ENCODE data around the gene ZNF616. TPM values are rescaled to one million over a fixed set of nuclear protein-coding genes. Genes with fewer than 3 reads are reported as not detected.

Gene ZNF616
- total RNA-seq, 1 experiment from 2014 or later = 9.7 TPM

- no TSS peak for BruUV-seq (replicated peaks)
- Histone ChIP-seq H3K79me2 (ENCODE audit: insufficient read depth, low read length) (no peaks in the 10 kb centered on the region), H3K9me3 (ENCODE audit: control insufficient read depth in 1 of 2, insufficient read depth in 1 of 2, low read depth in 1 of 2, low read length in 2 of 2) (peaks cover 0 to 10% of the 10 kb centered on the region in 2 experiments; a peak in 3 of 4 replicates), H3K27ac (ENCODE audit: low read depth, low read length) (no peak overlapping the region), H3K4me1 (ENCODE audit: control insufficient read depth in 1 of 2, insufficient read depth in 2 of 2, low read length in 2 of 2) (no peaks in the 10 kb centered on the region), H3K9me2 (ENCODE audit: insufficient read depth) (no peaks in the 10 kb centered on the region), H3K27me3 (ENCODE audit: insufficient read depth, low read length) (no peaks in the 10 kb centered on the region), H3K4me2 (ENCODE audit: low read length) (no peak overlapping the region), H3K36me3 (ENCODE audit: control insufficient read depth in 1 of 2, insufficient read depth in 2 of 2, low read length in 2 of 2) (no peaks in the 10 kb centered on the region), H2AFZ (ENCODE audit: low read depth, low read length, poor library complexity, severe bottlenecking) (no peak overlapping the region), H3K9ac (ENCODE audit: low read length) (no peak overlapping the region), H4K20me1 (ENCODE audit: insufficient read depth) (no peaks in the 10 kb centered on the region), H3K4me3 (replicated peaks in 1 of 2; ENCODE audit: low read depth in 1 of 2, low read length in 2 of 2) (no peak overlapping the region)
- CTCF ChIA-PET = no interaction called here
- RAD21 ChIA-PET (ENCODE audit: low non-redundant PET in 1 of 2, low total read pairs in 2 of 2, uncharacterized antibody in 2 of 2, unreplicated experiment in 2 of 2) = no interaction called here
- intact Hi-C loops (cut with micrococcal nuclease) = no loop called here
- DNase-seq (ENCODE audit: low read depth, low spot score) = no peak
- no peak for ATAC-seq
- TF ChIP-seq ATF3 (IDR thresholded peaks at IDR 0.05) (no peak), EZH2phosphoT487 (IDR thresholded peaks at IDR 0.05; ENCODE audit: borderline replicate concordance) (no peak), ZBTB33 (IDR thresholded peaks at IDR 0.05; ENCODE audit: extremely low read depth, insufficient replicate concordance, low read length) (no peak), TCF7L2 (IDR thresholded peaks at IDR 0.05; ENCODE audit: borderline replicate concordance, extremely low read depth, insufficient read depth, insufficient read length) (no peak), FOSL1 (IDR thresholded peaks at IDR 0.05; ENCODE audit: low read depth) (no peak), POLR2A (IDR thresholded peaks at IDR 0.05; ENCODE audit: borderline replicate concordance, extremely low read depth, insufficient read depth, insufficient read length) (no peak), ZFX (IDR thresholded peaks at IDR 0.05) (no peak), SP1 (IDR thresholded peaks at IDR 0.05; ENCODE audit: low read depth) (no peak), ZNF274 (IDR thresholded peaks at IDR 0.05; ENCODE audit: low read depth, low read length) (no peak), SIN3A (IDR thresholded peaks at IDR 0.05; ENCODE audit: low read depth) (no peak)
- POLR2A ChIA-PET = no interaction called here
These were observed 37.7 kb downstream of the ZNF616 start for GRCh38 chr19:52101866-52102562.

Measured in HCT116 (cell line).